ENCODE data around the gene SIK3.

GRCh38 chr11:116835042-116835772, 263.0 kb downstream of the SIK3 start:
- TF ChIP-seq CTCF (IDR thresholded peaks at IDR 0.05) (no peak), POLR2A (IDR thresholded peaks at IDR 0.05) (peak in 1 of 2 donors; percentile 0)
